HuH-7 (cell line): Measurements from ENCODE around the gene TUBGCP3.
A peak's percentile ranks its signal among the peaks of the same experiment; 100 is the strongest.
"Not testable (repeated sequence)": the region's sequence is repeated elsewhere in the genome, so short reads cannot be mapped to it uniquely, and the experiment has no call there.

Experiments
- DNase-seq: peaks from one replicate; pipeline ENCODE4 v3.0.0; 2011; ENCODE audit warnings: low spot score

The TUBGCP3 gene

DNA sequence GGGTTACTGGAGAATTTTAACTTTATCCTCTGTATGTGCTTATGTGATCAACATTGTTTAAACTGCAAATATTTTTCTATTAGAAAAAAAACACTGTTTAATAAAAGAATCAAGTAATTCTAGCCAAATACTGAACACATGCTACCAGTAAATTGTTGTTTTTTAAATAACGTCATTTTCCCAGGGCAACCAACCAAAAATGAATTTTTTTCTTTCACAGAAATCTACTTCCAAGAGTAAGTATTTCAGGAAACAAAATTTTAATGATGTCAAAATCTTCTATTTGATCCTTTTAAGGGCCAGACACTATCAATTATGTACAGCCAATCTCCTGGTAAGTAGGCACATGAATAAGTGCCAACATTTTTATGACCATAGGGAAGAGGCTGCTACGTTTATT, 57.1 kb downstream of the TUBGCP3 start:
- DNase-seq, result no peak

DNA sequence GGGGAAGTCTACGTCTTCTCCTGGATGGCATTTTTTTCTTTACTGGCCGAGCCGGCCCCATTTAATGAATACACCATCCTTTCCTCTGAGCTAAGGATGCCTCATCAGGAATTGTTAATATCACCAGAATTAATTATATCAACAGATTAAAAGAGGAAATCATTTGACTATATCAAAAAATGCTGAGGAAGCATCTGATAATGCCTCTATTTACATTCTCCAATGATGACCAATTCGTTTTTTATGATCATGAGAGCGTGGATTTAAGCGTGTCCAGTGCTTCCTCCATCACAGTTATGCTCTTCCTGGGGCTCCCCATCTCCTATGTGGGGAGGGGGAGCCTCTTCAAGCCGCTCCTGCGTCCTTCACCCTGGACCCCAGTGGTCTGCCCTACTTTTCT, 58.7 kb downstream of the TUBGCP3 start:
- no peak for DNase-seq

DNA sequence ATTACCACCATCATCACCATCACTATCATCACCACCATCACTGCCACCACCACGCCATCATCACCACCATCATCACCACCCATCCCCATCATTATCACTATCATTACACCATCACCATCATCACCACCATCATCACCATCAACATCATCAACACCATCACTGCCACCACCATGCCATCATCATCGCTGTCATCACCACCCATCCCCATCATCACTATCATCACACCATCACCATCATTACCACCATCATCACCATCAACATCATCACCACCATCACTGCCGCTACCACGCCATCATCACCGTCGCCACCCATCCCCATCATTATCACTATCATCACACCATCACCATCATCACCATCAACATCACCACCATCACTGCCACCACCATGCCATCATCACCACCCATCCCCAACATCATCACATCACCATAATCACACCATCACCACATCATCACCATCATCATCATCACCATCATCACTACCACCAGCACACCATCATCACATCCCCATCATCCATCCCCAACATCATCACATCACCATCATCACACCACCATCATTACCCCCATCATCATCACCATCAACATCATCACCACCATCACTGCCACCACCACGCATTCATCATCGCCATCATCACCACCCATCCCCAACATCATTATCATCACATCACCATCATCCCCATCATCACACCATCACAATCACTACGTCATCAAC, 61.7 kb downstream of the TUBGCP3 start:
- DNase-seq, result no peak

DNA sequence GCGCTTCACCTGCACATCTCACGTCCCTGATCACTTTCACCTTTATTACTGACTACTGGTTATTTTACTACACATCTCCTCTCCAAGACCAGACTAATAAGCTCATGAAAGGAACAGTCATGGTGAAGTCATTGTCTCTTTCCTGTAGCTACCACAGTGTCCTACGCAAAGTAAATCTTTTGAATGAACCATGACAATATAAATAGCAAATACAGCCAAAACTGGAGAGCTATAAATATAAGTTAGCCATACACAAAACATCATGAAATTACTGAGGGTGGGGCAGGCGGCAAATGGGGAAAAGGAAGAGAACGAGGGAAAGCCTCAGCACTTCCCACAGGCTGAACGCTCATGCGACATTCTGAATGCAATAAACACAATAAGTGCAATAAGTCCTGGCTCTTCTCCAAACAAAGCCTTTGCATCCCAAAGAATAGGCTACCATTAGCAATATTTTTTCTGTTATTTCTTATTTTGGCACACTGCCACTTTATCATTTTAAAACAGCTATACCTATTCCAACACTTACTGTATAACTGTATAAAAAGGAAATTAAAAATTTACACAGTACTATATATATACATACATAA, 62.5 kb downstream of the TUBGCP3 start:
- DNase-seq, result no peak

DNA sequence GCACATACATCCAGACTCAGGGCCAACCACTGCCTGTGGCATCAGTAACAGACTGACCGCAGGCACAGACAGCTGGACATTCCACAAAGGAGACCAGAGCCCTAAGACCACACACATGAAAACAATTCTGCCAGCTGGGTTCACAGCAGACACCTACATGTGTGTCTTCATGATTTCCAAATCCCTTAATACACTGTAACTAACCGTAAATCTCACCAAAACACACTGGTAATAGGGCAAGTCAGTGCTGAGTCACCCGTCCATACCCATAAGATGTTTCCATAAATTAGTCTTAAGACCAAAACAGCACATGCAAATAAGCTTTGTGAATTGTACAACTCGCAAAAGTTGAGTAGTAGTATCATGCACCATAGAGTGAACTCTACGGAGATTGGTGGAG, 65.4 kb downstream of the TUBGCP3 start:
- DNase-seq, result no peak

DNA sequence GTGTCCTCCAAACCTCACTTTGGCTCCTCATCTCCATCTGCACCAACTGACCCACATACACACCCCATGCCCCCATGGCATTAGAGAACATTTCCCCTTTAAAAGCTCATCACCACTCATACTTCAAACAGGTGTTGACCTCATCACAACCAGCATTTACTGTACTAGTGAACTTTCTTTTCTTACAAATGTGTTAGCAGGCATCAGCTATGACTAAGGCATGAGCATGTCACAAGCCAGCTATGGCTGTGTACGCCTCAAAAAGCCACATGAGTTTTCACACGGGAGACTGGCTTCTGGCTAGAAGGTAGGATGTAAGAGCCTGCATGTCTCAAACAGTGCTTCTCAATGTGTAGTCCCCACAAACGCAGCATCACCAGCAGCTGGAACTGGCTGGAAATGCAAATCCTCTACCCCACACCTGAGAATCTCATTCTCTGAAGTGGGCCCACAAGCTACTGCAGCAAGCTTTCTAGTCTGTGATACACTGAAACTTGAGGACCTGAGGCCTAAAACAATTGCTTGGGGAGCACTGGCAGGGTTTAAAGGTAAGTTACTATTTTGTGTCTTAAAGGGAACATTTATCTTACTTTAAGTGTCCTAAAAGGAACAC, 66.8 kb downstream of the TUBGCP3 start:
- no peak for DNase-seq

DNA sequence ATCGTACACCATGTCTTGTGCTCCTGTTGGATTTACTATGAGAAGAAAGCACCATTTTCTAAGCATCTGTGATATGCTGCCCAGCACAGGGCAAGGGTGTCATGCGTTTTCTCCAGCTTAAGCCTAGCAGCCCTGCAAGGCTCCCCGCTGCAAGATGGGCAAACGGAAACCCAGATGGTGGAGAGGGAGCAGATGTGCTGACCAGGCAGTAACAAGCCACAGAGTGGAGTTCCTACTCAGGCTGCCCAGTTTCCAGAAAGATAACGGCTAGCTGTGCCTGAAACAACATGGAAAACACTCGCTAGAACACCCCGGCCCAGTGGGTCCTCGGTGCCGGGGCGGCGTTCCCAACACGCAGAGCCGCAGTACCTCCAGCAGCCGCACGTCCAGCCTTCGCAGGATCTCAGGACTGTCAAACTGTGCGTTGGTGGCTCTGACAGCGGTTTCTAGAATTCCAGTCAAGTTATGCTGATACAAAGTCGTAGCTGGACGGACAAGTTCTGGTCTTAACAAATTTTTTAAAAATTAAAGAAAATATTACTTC, 68.4 kb downstream of the TUBGCP3 start:
- no peak for DNase-seq

DNA sequence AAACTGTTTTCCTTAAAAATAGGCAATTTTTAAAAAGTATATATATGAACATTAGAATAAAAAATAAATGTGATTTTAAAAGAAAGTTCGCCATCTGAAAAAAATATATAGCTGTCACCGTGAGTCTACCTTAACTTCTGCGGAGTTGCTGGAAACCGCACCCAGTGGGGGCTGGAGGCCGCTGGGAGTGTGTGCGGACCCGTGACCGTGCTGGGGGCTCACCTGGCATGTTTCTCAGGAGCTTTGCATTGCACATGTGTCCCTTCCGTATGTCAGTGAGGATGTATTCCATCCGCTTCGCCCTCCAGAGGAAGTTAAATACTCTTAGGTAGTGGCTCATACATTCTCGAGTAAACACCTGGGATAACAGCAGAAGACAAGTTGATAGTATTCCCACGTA, 71.7 kb downstream of the TUBGCP3 start:
- no peak for DNase-seq

DNA sequence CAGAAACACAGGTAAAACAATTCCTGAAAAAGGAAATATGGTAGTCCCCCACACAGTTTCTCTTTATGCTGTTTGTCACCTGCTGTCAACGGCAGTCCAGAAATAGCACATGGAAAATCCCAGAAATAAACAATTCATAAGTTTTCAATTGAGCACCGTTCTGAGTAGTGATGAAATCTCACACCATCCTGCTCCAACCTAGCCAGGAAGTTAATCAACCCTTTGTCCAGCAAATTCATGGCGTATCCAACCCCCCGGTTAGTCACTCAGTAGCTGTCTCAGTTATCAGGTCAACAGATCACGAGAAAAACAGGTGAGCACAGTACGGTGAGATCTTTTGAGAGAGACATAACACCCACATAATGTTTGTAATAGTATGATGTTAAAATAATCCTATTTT, 74.2 kb downstream of the TUBGCP3 start:
- DNase-seq, result no peak

DNA sequence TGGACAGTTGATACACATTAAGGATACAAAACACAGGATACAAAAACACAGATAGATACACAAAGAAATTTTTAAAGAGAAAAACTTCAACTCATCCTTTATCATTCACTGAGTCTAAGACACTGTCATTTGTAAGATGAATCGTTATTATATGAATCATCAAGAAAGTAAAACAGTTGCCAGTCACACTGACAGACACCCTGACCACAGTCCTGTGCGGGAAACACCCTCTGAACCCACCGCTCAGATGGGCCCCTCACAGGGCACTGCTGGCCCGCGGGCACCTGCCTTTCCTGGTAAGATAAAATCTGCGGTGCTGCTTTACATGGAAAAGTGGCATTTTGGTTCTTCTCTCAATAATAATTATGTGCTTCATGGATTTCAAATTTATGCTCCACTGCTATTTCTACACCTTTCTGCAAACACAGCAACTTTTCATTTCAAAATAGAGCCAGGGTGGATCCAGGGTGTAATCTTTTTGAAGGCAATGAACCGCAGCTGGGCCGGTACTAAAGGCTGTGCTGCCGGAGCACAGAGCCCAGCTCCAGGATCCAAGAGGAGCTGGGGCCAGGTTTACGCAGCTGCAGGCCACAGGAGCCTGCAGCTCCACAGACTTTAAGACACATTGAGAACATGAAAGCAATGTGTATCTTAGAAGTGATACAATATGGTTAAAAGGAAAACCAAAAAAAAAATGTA, 76.8 kb downstream of the TUBGCP3 start:
- no peak for DNase-seq

DNA sequence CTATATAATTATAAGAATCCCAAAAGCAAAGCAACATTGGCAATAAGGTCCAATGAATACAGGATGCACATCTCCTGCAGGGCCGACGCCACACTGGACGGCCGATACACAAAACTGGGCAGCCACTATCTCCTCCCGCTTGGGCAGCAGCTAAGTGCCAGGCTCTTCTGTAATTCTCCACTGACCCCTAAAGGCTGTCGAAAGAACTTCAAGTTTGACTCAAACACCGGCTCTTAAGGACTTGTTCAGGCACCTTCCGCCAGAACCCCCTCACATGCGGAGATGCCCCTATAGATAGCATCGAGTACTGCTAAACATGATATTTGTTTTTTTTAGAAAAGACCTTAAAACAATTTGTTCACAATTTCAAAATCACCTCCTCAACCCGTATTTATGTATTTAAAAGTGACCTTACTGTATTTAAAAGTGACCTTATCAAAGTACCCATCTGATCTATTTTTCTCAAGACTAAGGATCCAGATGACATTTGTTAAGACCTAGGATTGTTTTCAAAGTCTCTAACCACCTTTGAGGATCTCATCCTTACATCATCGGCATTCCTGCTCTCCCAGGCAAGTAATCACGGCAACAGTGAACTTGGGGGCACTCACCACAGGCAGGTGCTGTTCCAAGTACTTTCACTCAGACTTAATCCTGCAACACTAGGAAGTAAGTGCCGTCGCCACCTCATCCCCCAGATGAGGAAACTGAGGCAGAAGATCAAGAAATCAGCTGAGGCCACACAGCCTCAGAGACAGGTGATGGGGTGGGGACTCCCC, 77.8 kb downstream of the TUBGCP3 start:
- DNase-seq, result peak; percentile 72

DNA sequence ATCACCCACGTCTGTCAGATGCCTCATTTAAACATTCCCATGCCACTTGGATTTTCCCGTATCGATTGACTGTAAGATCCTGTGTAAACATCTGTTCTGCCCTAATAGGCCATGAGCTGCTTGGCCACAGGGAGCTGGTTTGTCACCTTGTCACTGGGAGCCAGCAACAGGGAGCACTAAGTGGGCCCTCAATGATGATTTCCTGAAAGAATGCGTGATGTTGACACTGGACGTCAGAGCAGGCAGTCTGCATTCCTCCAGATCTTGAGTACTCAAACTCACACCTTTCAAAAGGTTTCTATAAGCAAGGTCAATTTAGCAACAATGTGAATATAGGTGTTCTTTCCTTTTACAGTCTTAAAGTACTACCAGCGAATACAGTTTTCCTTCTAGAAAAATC, 78.8 kb downstream of the TUBGCP3 start:
- no peak for DNase-seq

DNA sequence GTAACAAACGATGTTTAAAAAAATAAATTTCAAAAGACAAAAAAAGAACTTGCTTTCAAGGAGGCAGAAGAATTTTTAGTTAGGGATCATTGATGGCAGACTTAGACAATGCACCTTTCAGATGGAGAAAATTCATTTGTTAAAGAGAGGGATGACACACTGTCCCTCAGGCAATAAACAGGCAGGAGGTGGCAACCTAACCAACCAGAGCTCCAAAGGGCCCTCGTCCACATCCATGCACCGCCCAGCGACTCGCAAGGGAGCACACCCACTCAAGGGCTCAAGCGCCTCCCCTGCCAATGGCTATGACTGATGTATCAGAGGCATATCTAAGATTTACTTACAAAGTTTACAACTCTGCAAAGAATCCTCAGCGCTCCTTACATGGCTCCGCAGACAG, 81.9 kb downstream of the TUBGCP3 start:
- no peak for DNase-seq

DNA sequence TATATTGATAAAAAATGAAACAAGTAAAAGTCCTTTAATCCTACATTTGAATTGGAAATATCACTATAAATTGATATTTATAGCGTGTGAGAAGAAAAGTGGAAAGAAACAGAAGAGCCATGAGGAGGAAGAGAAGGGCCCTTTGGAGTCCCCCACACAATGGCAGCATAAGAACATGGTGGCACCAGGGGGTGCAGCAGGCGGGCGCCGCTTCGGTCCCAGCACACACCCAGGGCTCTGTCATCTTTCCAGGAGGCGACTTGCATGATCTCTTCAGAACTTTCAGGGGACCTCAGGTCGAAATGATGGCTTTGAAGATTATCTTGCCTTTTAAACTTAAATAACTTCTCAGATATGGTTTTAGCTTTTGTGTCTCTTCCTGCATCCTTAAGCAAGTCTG, 91.8 kb downstream of the TUBGCP3 start:
- DNase-seq, result no peak

DNA sequence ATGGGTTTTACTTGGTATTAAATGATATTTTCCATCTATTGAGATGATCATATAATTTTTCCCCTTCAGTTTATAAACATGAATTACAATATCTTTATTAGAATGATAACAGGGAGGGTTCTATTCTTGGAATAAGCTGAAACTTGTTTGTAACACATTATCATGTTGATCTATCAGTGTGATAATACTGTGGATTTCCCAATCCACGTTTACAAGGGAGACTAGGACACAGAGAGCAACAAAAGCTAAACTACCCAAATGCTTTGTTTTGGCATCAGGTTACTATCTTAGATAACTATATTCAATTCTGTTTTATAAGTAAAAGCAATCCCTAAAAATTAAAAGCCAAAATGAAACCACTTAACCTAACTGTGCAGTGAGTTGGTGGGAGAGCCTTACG, 92.5 kb downstream of the TUBGCP3 start:
- no peak for DNase-seq

DNA sequence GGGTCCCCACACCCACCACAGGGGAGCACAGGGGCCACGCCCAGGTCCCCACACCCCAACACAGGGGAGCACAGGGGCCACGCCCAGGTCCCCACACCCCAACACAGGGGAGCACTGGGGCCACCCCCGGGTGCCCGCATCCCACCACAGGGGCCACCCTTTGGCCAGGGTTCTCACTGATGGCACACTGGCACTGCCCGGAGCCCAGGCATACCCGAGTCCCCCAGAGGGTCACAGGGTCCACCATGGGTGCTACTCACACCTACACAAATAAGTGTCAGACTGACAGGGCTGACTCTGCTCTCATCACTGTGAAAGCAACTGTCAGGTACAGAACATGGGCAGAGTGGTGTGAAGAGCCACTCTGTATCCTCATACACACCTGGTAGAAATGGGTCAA, 98.8 kb downstream of the TUBGCP3 start:
- no peak for DNase-seq

DNA sequence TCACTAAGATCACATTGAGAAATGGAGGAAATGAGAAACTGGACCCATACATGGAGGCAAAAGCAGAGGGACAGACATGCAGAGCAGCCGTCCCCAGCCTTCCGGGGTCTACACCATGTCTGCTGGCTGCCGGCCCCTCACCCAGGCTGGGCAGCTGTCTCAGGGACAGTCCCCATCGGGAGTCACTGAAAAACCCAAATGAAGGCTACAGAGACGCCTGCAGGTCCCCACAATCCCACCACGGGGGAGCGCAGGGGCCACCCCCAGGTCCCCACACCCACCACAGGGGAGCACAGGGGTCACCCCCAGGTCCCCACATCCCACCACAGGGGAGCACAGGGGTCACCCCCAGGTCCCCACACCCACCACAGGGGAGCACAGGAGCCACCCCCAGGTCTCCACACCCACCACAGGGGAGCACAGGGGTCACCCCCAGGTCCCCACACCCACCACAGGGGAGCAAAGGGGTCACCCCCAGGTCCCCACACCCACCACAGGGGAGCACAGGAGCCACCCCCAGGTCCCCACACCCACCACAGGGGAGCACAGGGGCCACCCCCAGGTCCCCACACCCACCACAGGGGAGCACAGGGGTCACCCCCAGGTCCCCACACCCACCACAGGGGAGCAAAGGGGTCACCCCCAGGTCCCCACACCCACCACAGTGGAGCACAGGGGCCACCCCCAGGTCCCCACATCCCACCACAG, 99.5 kb downstream of the TUBGCP3 start:
- DNase-seq, result not testable (repeated sequence)

DNA sequence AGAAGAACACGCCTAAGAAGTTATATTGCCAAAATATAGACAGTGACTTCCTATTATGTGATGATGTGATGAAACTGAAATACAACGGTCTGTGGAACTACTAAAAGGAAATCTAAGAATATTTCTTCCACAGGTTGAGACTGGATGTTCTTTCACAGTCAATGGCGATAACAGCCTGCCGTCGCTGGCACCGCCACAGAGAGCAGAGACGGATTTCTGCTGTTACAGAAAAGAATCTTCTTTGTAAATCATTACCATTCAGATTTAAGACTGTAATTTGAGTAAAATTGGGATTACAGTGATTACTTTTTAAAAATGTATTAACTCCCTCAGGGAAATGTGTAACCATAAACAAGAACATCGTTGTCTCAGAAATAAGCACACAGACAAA, 100.8 kb downstream of the TUBGCP3 start:
- no peak for DNase-seq

DNA sequence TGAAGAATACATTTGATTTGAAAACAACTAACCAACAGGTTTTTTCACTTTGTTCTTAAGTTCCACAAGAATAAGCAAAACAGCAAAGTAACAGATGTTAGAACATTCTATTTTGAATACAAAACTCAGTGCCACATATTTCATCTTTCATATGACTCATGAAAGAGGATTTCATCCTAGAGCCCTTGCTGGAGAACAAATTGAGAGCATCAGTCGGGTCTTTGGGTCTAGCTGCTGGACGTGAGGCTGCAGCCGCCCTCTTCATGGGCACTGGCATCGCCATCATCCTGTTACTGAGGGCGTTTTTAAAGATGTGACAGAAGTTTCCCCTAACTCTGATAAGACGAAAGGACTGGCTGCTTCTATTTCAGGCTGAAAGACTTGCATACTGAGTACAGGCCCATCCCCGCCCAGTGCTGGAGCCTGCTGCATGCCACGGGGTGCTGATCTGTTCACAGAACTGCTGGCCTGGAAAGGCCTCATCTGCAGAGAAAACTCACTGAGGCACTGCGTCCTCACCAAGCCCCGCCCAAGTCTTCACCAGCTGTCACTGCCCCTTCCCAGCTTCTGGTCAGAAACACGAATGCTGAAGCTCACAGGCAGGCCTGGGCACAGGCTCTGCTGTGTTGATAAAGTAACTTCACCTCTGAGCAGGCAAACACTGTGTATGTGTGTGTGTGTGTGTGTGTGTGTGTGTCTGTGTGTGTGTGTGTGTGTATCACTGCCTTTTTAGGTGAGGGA, 101.4 kb downstream of the TUBGCP3 start:
- DNase-seq, result no peak

DNA sequence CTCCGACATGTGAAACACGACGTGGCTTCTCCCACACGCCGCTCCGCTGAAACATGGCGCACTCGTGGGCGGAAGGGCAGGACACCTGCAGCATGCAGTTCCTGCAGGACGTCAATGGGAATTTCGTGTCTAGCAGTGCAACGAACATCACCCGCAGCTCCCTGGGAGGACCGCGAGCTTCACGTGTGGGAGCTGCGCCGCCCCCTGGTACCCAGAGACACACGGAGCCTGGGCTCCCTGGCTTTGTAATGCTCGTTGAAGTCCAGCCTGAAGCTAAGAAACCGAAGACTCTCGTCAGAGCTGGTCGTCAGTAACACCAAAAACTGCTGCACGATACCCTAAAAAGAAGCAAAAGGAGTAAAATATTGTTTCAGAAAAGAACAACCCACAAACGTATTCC, 102.1 kb downstream of the TUBGCP3 start:
- not testable (repeated sequence) for DNase-seq

DNA sequence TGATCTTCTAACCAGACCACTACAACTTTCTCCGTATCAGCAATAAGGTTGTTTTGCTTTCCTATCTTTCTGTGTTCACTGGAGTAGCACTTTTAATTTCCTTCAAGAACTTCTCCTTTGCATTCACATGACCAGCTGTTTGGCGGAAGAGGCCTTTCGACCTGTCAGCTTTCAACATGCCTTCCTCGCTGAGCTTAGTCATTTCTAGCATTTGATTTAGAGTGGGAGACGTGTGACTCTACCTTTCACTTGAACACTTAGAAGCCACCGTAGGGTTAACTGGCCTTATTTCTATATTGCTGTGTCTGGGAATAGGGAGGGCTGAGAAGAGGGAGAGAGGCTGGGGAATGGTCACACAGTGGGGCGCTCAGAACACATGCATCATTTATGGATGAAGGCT, 104.7 kb downstream of the TUBGCP3 start:
- DNase-seq, result no peak
